ENCODE data around the gene DNM3. TPM values are rescaled to one million over a fixed set of nuclear protein-coding genes. Genes with fewer than 3 reads are reported as not detected.

The DNM3 gene
- total and polyA plus RNA-seq, 9 donors = 3.1 to 6.5 (median 4.4) TPM

DNA sequence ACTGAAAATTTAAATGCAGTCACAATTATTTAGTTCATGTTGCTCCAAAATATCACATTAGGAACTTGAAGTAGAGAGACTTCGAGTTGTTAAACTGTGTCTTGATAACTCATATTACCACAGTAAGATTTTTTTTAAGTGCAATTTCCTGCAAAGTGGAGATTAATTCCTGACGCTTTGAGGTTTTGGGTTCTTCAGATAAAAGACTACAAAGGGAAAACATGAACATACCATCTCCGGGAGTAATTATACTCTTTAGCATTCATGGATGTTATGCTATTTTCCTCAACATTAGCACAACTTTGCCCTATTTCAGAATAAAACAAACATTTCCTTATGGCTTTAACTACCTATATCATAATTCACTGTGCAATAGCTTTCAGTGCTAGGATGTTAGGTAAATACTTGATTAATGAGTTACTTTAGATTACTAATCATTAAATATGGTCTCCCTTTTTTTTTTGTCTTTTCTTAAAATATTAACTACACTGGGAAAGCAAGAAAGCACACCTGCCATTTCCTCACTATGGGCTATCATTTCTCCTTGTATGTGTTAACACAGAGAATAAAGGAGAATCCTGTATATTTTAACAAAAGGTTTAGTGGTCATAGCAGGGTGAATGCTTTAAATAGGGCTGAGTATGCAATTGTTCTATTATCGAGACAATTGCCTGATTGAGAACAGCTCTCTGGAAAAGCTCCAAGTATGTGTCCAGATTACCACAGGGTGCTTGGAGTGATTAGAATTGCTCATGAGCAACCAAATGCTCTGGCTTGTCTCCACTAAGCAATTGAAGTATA lies 326.7 kb downstream of the DNM3 start:
- H3K27me3 ChIP-seq = no peaks in the 10 kb centered on the region
- no peak for TF ChIP-seq POLR2A (IDR thresholded peaks at IDR 0.05)
- whole genome bisulfite sequencing, 3 donors = 28 to 44% (median 29%) methylated on average over 4 of the region's 4 CpGs
- no peak overlapping the region for H3K4me3 ChIP-seq
- no peak for DNase-seq
- no peaks in the 10 kb centered on the region for H3K4me1 ChIP-seq (ENCODE audit: insufficient read depth)
- H3K27ac ChIP-seq = no peak overlapping the region
- intact Hi-C loops (cut with DNase I) = no loop called here
- H3K9me3 ChIP-seq = no peaks in the 10 kb centered on the region
- H3K36me3 ChIP-seq = no peaks in the 10 kb centered on the region

DNA sequence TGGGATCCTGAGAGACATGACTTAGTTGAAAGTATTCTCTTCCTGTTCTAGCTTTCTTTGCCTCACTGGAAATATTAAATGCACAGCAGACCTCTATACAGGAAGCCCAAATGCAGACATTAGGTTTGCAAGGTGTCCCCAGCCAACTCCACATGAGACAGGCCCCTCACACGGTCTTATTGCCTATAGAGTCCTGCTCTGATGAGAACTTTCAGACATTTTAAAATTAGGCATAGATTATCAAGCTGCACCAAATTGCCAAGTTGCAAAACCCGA lies 327.2 kb downstream of the DNM3 start:
- no peak overlapping the region for H3K4me3 ChIP-seq
- intact Hi-C loops (cut with DNase I) = no loop called here
- WGBS, 3 donors = 92 to 95% (median 95%) methylated on average over 2 of the region's 2 CpGs
- H3K4me1 ChIP-seq (ENCODE audit: insufficient read depth) = no peaks in the 10 kb centered on the region
- H3K9me3 ChIP-seq = no peaks in the 10 kb centered on the region
- no peak for TF ChIP-seq EP300 (IDR thresholded peaks at IDR 0.05)
- TF ChIP-seq, protein P1, sequence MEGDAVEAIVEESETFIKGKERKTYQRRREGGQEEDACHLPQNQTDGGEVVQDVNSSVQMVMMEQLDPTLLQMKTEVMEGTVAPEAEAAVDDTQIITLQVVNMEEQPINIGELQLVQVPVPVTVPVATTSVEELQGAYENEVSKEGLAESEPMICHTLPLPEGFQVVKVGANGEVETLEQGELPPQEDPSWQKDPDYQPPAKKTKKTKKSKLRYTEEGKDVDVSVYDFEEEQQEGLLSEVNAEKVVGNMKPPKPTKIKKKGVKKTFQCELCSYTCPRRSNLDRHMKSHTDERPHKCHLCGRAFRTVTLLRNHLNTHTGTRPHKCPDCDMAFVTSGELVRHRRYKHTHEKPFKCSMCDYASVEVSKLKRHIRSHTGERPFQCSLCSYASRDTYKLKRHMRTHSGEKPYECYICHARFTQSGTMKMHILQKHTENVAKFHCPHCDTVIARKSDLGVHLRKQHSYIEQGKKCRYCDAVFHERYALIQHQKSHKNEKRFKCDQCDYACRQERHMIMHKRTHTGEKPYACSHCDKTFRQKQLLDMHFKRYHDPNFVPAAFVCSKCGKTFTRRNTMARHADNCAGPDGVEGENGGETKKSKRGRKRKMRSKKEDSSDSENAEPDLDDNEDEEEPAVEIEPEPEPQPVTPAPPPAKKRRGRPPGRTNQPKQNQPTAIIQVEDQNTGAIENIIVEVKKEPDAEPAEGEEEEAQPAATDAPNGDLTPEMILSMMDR (IDR thresholded peaks at IDR 0.05) = no peak
- TF ChIP-seq POLR2A (IDR thresholded peaks at IDR 0.05) = no peak
- no peak for DNase-seq
- no peaks in the 10 kb centered on the region for H3K27me3 ChIP-seq
- H3K27ac ChIP-seq = no peak overlapping the region
- no peaks in the 10 kb centered on the region for H3K36me3 ChIP-seq

DNA sequence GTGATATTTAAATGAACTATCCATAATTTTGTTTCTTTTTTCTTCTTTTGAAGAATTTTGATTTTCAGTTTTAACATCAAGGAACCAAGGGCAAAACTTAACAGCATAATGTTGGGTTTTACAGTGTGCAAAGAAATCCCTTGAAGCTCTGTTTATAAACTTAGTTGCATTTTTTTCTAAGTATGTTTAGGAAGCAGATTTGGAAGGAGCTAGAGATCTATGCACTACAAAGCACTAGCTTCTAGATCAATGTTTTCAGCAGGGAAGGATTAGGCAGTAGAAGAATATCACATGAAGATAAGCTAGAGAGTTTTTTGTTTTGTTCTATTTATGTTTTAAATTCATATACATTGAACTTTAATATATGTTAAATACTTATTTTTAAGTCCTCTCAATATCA lies 328.5 kb downstream of the DNM3 start:
- intact Hi-C loops (cut with DNase I) = no loop called here
- DNase-seq = no peak
- no peak overlapping the region for H3K27ac ChIP-seq
- H3K4me3 ChIP-seq = no peak overlapping the region
- H3K4me1 ChIP-seq (ENCODE audit: insufficient read depth) = no peaks in the 10 kb centered on the region
- TF ChIP-seq, protein P1 (IDR thresholded peaks at IDR 0.05) = no peak
- TF ChIP-seq POLR2A (IDR thresholded peaks at IDR 0.05) = no peak
- no peak for TF ChIP-seq EP300 (IDR thresholded peaks at IDR 0.05)
- H3K36me3 ChIP-seq = no peaks in the 10 kb centered on the region
- no peaks in the 10 kb centered on the region for H3K27me3 ChIP-seq
- no peaks in the 10 kb centered on the region for H3K9me3 ChIP-seq

DNA sequence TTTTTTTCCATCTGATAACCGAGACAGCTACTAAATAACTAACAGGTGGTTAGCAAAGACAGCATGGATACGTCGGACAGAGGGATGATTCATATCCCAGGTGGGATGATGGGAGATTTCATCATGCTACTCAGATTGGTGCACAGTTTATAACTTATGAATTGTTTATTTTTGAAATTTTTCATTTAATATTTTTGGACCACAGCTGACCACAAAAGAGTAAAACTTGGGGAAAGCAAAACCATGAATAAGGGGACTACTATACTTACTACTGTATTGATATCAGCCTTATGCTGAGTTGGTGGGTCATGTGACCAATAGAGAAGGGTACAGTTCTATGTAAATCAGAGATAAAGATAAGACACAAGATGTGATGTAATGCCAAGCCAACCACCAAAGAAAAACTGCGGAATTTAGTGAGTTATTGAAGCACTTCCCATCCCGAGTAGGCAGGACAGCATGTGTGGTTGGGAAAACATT lies 331.1 kb downstream of the DNM3 start:
- intact Hi-C loops (cut with DNase I) = no loop called here
- no peak for DNase-seq
- Histone ChIP-seq H3K27me3 (no peaks in the 10 kb centered on the region), H3K4me3 (no peak overlapping the region), H3K4me1 (ENCODE audit: insufficient read depth) (no peaks in the 10 kb centered on the region), H3K36me3 (no peaks in the 10 kb centered on the region), H3K9me3 (no peaks in the 10 kb centered on the region), H3K27ac (no peak overlapping the region)
- WGBS, 3 donors = 92 to 95% (median 94%) methylated on average over 5 of the region's 5 CpGs
- no peak for TF ChIP-seq POLR2A (IDR thresholded peaks at IDR 0.05)

DNA sequence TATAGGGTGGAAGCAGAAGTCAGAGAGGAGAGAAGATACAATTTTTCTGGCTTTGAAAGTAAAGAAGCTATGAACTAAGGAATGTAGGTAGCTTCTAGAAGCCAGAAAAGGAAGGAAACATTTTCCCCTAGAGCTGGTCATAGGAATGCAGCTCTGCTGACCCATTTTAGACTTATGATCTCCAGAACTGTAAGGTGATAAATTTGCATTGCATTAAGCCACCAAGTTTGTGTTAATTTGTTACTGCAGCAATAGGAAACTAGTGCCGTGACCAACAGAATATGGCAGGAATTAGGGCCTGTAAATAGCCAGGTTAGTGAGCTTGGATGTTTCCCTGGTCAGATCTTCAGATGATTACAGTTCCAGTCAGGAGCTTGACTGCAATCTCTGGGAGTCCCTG lies 334.9 kb downstream of the DNM3 start:
- TF ChIP-seq, protein P1 (IDR thresholded peaks at IDR 0.05) = no peak
- no peak for TF ChIP-seq POLR2A (IDR thresholded peaks at IDR 0.05)
- TF ChIP-seq EP300 (IDR thresholded peaks at IDR 0.05) = no peak
- WGBS, 3 donors = 92 to 97% (median 96%) methylated on average over 1 of the region's 1 CpG
- intact Hi-C loops (cut with DNase I) = no loop called here
- Histone ChIP-seq H3K4me1 (ENCODE audit: insufficient read depth) (peaks cover 3% of the 10 kb centered on the region), H3K27me3 (no peaks in the 10 kb centered on the region), H3K27ac (no peak overlapping the region), H3K4me3 (no peak overlapping the region), H3K9me3 (no peaks in the 10 kb centered on the region), H3K36me3 (no peaks in the 10 kb centered on the region)
- no peak for DNase-seq
